Activated CD4-positive, alpha-beta T cell treated with anti-CD3 and anti-CD28 coated beads for 1 hour (primary cell): ENCODE data around the gene ACOD1.

Experiments
- DNase-seq: peaks from one replicate; pipeline ENCODE4 v3.0.0-alpha.2; 2020

The ACOD1 gene

GRCh38 chr13:76992548-76993001 is 44.3 kb downstream of the ACOD1 start:
- no peak for DNase-seq

- no peak for DNase-seq
These were observed 44.7 kb downstream of the ACOD1 start for GRCh38 chr13:76993021-76993420.

GRCh38 chr13:76993473-76993872 is 45.2 kb downstream of the ACOD1 start:
- DNase-seq = no peak

GRCh38 chr13:76994281-76994680 is 46.0 kb downstream of the ACOD1 start:
- no peak for DNase-seq

GRCh38 chr13:77000475-77000874 is 52.2 kb downstream of the ACOD1 start:
- DNase-seq = no peak

GRCh38 chr13:77001540-77001939 is 53.2 kb downstream of the ACOD1 start:
- DNase-seq = no peak

- DNase-seq = no peak
These were observed 53.8 kb downstream of the ACOD1 start for GRCh38 chr13:77001963-77002587.

- no peak for DNase-seq
These were observed 54.4 kb downstream of the ACOD1 start for GRCh38 chr13:77002590-77003190.
